Stomach (tissue), 9 donors: ENCODE results near the gene ABCA7. TPM values are rescaled to one million over a fixed set of nuclear protein-coding genes. Genes with fewer than 3 reads are reported as not detected.

Source experiments
- DNase-seq, 2 donors: peaks; one replicate each; pipeline versions ENCODE4 v3.0.0 to v3.0.0-alpha.2; 2013 to 2019
- H3K27ac ChIP-seq, 5 donors: fragments of 200-600 bp in 4 of 5; sonication (generic) in 4 of 5; one replicate each; pipeline ENCODE4 v1.5.1; 2013 to 2019; ENCODE audit warnings: mild to moderate bottlenecking in 1 of 5, moderate library complexity in 1 of 5
- H3K27me3 ChIP-seq, 3 donors: fragments of 200-600 bp; sonication (generic); one replicate each; pipeline ENCODE4 v1.5.1; 2017 to 2019; ENCODE audit warnings: mixed run types in 1 of 3
- H3K36me3 ChIP-seq, 4 donors: fragments of 200-600 bp; sonication (generic); 1 replicate in 3 of 4; 2 replicates in 1 of 4; pipeline ENCODE4 v1.5.1; 2016 to 2019
- H3K4me1 ChIP-seq, 4 donors: fragments of 200-600 bp; sonication (generic); one replicate each; pipeline ENCODE4 v1.5.1; 2016 to 2019
- H3K4me3 ChIP-seq, 4 donors: fragments of 200-600 bp; sonication (generic) in 3 of 4; one replicate each; pipeline ENCODE4 v1.5.1; 2016 to 2019; ENCODE audit warnings: mild to moderate bottlenecking in 1 of 4
- H3K9me3 ChIP-seq, 4 donors: fragments of 200-600 bp; sonication (generic); one replicate each; pipeline ENCODE4 v1.5.1; 2016 to 2019
- EP300 ChIP-seq: sonication (generic); formaldehyde crosslinking; IDR thresholded peaks from one replicate; pipeline ENCODE4 v1.6.1; 2017; ENCODE audit warnings: antibody characterized with exemption
- POLR2A ChIP-seq, 4 donors: fragments of 450-650 bp; IDR thresholded peaks; one replicate each; pipeline ENCODE4 v1.6.1; 2016; ENCODE audit warnings: antibody characterized with exemption in 4 of 4, control low read depth in 2 of 4, mild to moderate bottlenecking in 1 of 4, moderate library complexity in 1 of 4
- POLR2AphosphoS5 ChIP-seq, 3 donors: sonication (generic); formaldehyde crosslinking; IDR thresholded peaks; one replicate each; pipeline ENCODE4 v1.6.1; 2016; ENCODE audit warnings: antibody characterized with exemption in 3 of 3
- WGBS, 5 donors: extraction: QIAGEN DNeasy Blood & Tissue Kit in 3 of 5; methylation state at CpG; one replicate each; pipeline versions ENCODE4 v1.1.5 to v1.1.7; 2013 to 2018; 5-methylcytosine and 5-hydroxymethylcytosine counted together
- intact Hi-C: fragments of 100-400 bp; cut with DNase I; formaldehyde crosslinking; loops from one replicate; pipeline ENCODE4 v1.15.1; 2023; ENCODE audit warnings: low total_unique reads
- polyA plus RNA-seq, 3 donors: library from polyadenylated mRNA; stranded (reverse); fragments of 200-250 nt; gene quantifications; one replicate each; pipeline ENCODE4 v1.2.3, GENCODE V29; 2013
- total RNA-seq, 5 donors: library from RNA; depleted of rRNA; stranded (reverse); fragments of >200 nt; gene quantifications; one replicate each; pipeline versions ENCODE4 v1.1.0 to v1.2.3, GENCODE V29; 2014 to 2016
- TF ChIP-seq, protein P1 (sequence below), 7 experiments: fragments of 450-650 bp in 4 of 7; fragments of 200-600 bp in 3 of 7; sonication (generic) in 3 of 7; IDR thresholded peaks; one replicate each; pipeline ENCODE4 v1.5.1; 2016 to 2019; ENCODE audit warnings: antibody characterized with exemption in 7 of 7, control low read depth in 2 of 7, mild to moderate bottlenecking in 1 of 7
- donor health status: healthy with polysubstance abuse.
- donor health status: Bipolar disorder and iron deficiency.
- donor health status: healthy.

Gene ABCA7
- total and polyA plus RNA-seq, 8 donors = 5.1 to 144 (median 34.7) TPM

DNA sequence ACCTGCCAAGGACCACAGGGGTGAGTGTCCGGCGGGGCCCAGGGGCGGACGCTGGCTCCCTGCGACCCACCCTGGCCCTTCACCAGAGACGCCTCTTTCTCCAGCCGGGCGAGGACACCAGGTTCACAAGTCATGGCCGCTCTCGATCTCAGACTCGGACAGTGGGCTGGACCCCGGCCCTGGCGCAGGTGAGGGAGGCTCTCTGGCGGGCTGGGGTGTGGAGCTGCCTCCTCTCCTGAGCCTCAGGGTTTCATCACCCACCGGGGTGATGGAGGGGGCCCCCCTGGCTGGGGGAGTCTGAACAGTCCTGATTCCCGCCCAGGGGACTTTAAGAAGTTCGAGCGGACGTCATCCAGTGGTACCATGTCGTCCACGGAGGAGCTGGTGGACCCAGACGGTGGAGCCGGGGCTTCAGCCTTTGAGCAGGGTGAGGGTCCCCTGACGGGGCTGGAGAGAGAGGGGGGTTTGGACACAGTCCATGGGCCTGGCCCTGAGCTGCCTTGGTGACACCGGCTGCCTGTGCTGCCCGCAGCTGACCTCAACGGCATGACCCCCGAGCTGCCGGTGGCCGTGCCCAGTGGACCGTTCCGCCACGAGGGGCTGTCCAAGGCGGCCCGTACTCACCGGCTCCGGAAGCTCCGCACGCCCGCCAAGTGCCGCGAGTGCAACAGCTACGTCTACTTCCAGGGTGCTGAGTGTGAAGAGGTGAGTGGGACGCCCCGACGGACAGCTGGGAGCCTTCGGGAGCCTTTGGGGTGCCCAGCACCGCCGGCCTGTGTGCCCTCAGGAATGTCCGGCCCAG lies 40.7 kb downstream of the ABCA7 start:
- H3K27ac ChIP-seq = no peak overlapping the region
- H3K27me3 ChIP-seq = peaks cover 0 to 16% (median 0%) of the 10 kb centered on the region in 3 donors
- H3K4me1 ChIP-seq = peaks cover 8 to 50% (median 42%) of the 10 kb centered on the region in 4 donors
- no peak overlapping the region for H3K4me3 ChIP-seq
- intact Hi-C loops = no loop called here
- H3K36me3 ChIP-seq = peaks cover 0 to 53% (median 24%) of the 10 kb centered on the region in 4 donors
- TF ChIP-seq, protein P1, sequence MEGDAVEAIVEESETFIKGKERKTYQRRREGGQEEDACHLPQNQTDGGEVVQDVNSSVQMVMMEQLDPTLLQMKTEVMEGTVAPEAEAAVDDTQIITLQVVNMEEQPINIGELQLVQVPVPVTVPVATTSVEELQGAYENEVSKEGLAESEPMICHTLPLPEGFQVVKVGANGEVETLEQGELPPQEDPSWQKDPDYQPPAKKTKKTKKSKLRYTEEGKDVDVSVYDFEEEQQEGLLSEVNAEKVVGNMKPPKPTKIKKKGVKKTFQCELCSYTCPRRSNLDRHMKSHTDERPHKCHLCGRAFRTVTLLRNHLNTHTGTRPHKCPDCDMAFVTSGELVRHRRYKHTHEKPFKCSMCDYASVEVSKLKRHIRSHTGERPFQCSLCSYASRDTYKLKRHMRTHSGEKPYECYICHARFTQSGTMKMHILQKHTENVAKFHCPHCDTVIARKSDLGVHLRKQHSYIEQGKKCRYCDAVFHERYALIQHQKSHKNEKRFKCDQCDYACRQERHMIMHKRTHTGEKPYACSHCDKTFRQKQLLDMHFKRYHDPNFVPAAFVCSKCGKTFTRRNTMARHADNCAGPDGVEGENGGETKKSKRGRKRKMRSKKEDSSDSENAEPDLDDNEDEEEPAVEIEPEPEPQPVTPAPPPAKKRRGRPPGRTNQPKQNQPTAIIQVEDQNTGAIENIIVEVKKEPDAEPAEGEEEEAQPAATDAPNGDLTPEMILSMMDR (IDR thresholded peaks at IDR 0.05) = no peak
- TF ChIP-seq EP300 (no peak), POLR2A (IDR thresholded peaks at IDR 0.05) (no peak), POLR2AphosphoS5 (IDR thresholded peaks at IDR 0.05) (no peak)
- DNase-seq = no peak
- 93 to 96% (median 95%) methylated on average over 38 to 50 of the region's 50 CpGs for WGBS, 5 donors
- no peaks in the 10 kb centered on the region for H3K9me3 ChIP-seq

DNA sequence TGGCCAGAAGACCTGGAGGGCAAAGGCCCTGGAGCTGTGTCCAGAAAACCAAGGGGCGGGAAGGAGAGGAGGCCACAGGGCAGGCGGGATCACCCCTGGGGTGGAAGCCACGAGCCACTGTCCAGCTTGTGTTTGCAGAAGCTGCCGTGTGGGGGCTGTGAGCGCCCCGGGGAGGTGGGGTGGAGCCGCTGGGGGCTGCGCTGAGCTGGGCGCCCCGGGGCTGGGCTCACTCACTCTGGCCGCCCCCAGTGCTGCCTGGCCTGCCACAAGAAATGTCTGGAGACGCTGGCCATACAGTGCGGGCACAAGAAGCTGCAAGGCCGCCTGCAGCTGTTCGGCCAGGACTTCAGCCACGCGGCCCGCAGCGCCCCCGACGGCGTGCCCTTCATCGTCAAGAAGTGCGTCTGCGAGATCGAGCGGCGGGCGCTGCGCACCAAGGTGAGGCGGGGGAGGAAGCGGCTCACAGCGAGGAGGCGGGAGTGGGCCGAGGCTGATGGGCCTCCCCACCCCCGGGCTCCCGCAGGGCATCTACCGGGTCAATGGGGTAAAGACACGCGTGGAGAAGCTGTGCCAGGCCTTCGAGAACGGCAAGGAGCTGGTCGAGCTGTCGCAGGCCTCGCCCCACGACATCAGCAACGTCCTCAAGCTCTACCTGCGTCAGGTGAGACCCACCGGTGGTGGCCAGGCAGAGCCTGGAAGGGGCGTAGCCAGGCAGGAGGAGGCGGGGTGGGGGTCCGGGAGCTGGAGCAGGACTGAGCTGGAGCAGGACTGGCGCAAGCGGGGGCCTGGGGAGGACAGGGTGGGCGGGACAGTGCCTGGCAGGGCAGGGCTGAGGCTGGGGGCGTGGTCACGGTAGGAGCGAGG lies 41.6 kb downstream of the ABCA7 start:
- intact Hi-C loops = no loop called here
- Histone ChIP-seq H3K9me3 (no peaks in the 10 kb centered on the region), H3K36me3 (peaks cover 4 to 62% (median 34%) of the 10 kb centered on the region in 4 donors), H3K27me3 (peaks cover 0 to 16% (median 0%) of the 10 kb centered on the region in 3 donors), H3K4me3 (peak overlapping the region in 3 of 4 donors; percentile 24 to 43 (median 25)), H3K27ac (peak overlapping the region; percentile 56 to 78 (median 69)), H3K4me1 (peaks cover 8 to 48% (median 37%) of the 10 kb centered on the region in 4 donors)
- peak in 1 of 2 donors; percentile 60 for DNase-seq
- WGBS, 5 donors = 42 to 70% (median 59%) methylated on average over 52 to 58 of the region's 58 CpGs
- TF ChIP-seq POLR2AphosphoS5 (IDR thresholded peaks at IDR 0.05) (no peak), POLR2A (IDR thresholded peaks at IDR 0.05) (no peak), EP300 (no peak)
- TF ChIP-seq, protein P1 (IDR thresholded peaks at IDR 0.05) = no peak

DNA sequence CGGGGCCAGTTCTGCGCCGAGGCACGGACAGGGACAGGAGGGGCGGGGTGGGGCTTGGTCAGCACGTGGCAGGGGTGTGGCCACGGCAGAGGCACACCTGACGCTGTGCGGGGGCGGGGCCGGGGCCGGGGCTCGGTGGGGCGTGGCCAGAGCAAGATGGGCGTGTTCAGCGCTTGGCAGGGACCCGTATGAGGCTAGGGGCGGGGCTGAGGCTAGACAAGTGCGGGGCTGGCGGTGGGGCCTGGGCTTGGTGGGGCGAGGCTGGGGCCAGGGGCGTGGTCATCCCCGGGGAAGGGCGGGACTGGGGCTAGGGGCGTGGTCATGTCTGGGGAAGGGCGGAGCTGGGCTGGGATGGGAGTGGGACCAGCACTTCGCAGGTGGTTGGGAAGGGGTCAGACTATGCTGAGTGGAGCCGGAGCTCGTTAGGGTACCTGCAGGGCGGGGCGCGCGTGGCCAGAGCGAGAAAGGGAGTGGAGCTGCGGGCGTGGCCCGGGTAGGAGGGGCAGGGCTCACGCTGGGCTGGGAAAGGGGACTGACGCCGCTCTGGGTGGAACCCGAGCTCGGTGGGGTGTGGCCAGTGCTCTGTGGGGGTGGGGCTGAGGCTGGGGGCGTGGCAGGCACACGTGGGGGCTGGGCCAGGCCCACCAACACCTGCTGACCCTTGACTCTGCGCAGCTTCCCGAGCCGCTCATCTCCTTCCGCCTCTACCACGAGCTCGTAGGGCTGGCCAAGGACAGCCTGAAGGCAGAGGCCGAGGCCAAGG lies 42.4 kb downstream of the ABCA7 start:
- TF ChIP-seq POLR2AphosphoS5 (IDR thresholded peaks at IDR 0.05) (no peak), EP300 (no peak), POLR2A (IDR thresholded peaks at IDR 0.05) (no peak)
- TF ChIP-seq, protein P1 (IDR thresholded peaks at IDR 0.05) = no peak
- Histone ChIP-seq H3K4me1 (peaks cover 8 to 48% (median 30%) of the 10 kb centered on the region in 4 donors), H3K9me3 (no peaks in the 10 kb centered on the region), H3K4me3 (peak overlapping the region; percentile 24 to 43 (median 28)), H3K36me3 (peaks cover 6 to 68% (median 41%) of the 10 kb centered on the region in 4 donors), H3K27me3 (peaks cover 0 to 16% (median 0%) of the 10 kb centered on the region in 3 donors), H3K27ac (peak overlapping the region; percentile 60 to 78 (median 69))
- peak; percentile 96 for DNase-seq
- WGBS, 5 donors = 12 to 26% (median 14%) methylated on average over 28 to 51 of the region's 51 CpGs
- intact Hi-C loops = no loop called here
